GM13976 (cell line): ENCODE data around the gene BMPR1B.
"Not testable (repeated sequence)": the region's sequence is repeated elsewhere in the genome, so short reads cannot be mapped to it uniquely, and the experiment has no call there.

Experiments
- DNase-seq: peaks from one replicate; pipeline ENCODE4 v3.0.0; 2012; ENCODE audit warnings: low spot score
- in situ Hi-C: fragments of 300-500 bp; cut with MboI; formaldehyde crosslinking; loops from one replicate; pipeline ENCODE4 v1.12.0; 2022; ENCODE audit warnings: low sequenced_read_pairs, mixed read lengths, inconsistent platforms; ENCODE audit not compliant: unreplicated experiment
- TF ChIP-seq, protein P1 (sequence below): IDR thresholded peaks from 2 replicates; pipeline ENCODE4 v1.5.1; 2012; ENCODE audit warnings: borderline replicate concordance, mild to moderate bottlenecking; ENCODE audit not compliant: insufficient read depth; ENCODE audit errors: extremely low read depth, missing control alignments, control extremely low read depth

BMPR1B gene

DNA sequence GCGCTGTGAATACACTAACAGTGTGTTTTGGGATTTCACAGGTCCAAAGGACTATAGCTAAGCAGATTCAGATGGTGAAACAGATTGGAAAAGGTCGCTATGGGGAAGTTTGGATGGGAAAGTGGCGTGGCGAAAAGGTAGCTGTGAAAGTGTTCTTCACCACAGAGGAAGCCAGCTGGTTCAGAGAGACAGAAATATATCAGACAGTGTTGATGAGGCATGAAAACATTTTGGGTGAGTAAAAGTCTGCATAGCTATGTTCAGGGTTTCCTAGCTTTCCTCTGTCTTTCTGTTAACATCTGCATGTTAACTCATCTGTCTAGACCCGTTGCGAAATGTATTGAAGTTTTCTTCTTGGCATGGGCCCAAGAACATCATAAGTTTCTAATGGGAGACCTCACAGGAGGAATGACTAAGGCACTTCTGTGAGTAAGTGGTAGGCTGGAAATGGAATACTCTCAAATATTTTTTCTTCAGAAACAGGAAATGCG is 372.1 kb downstream of the BMPR1B start:
- in situ Hi-C loops: no loop called here
- TF ChIP-seq, protein P1, sequence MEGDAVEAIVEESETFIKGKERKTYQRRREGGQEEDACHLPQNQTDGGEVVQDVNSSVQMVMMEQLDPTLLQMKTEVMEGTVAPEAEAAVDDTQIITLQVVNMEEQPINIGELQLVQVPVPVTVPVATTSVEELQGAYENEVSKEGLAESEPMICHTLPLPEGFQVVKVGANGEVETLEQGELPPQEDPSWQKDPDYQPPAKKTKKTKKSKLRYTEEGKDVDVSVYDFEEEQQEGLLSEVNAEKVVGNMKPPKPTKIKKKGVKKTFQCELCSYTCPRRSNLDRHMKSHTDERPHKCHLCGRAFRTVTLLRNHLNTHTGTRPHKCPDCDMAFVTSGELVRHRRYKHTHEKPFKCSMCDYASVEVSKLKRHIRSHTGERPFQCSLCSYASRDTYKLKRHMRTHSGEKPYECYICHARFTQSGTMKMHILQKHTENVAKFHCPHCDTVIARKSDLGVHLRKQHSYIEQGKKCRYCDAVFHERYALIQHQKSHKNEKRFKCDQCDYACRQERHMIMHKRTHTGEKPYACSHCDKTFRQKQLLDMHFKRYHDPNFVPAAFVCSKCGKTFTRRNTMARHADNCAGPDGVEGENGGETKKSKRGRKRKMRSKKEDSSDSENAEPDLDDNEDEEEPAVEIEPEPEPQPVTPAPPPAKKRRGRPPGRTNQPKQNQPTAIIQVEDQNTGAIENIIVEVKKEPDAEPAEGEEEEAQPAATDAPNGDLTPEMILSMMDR: no peak
- DNase-seq: no peak

DNA sequence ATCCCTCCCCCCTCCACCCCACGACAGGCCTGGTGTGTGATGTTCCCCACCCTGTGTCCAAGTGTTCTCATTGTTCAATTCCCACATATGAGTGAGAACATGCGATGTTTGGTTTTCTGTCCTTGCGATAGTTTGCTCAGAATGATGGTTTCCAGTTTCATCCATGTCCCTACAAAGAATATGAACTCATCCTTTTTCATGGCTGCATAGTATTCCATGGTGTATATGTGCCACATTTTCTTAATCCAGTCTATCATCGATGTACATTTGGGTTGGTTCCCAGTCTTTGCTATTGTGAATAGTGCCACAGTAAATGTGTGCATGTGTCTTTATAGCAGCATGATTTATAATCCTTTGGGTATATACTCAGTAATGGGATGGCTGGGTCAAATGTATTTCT is 376.3 kb downstream of the BMPR1B start:
- in situ Hi-C loops, DNase-seq: not testable (repeated sequence)

DNA sequence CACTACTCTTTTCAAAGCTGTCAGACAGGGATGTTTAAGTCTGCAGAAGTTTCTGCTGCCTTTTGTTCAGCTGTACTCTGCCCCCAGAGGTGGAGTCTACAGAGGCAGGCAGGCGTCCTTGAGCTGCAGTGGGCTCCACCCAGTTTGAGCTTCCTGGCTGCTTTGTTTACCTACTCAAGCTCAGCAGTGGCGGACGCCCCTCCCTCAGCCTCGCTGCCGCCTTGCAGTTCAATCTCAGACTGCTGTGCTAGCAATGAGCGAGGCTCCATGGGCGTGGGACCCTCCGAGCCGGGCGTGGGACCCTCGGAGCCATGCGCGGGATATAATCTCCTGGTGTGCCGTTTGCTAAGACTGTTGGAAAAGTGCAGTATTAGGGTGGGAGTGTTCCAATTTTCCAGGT is 381.7 kb downstream of the BMPR1B start:
- DNase-seq, in situ Hi-C loops: not testable (repeated sequence)

DNA sequence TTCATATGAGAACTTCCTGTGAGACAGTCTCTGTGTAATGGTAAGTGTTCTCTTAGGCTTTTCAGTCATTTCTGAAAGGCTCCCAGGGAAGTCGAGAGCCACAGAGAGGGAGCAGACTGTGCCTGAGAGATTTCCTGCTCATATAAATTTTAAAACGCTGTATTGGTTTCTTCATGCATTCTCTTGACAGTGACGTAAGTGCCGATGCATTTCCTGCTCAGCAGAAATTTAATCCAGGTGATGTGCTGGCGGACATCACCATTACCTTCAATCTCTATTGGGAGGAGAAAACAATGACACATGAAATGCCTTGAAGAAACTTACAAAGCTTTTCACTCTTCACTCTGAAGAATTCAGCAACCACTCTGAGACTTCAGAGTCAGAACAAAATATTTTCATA is 383.6 kb downstream of the BMPR1B start:
- TF ChIP-seq, protein P1: no peak
- no peak for DNase-seq
- in situ Hi-C loops: no loop called here

DNA sequence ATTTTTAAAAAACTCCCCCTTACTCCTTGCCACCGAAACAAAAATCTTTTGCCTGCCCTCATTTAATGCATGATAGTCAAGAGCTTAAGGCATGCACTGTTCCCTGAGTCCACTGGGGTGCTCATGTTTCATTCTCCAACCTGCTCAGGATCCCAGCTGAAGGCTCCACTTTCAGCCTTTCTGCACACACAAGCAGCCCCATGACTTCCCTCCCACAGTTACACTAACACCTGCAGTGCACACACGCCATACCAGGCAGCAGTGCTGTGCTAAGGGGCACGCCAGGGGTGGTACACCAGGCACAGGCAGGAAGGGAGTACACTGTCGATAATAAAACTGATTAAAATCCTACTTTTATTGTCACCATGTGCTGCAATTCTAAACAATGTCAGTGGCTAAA is 385.2 kb downstream of the BMPR1B start:
- DNase-seq: no peak
- in situ Hi-C loops: no loop called here
- TF ChIP-seq, protein P1: no peak

DNA sequence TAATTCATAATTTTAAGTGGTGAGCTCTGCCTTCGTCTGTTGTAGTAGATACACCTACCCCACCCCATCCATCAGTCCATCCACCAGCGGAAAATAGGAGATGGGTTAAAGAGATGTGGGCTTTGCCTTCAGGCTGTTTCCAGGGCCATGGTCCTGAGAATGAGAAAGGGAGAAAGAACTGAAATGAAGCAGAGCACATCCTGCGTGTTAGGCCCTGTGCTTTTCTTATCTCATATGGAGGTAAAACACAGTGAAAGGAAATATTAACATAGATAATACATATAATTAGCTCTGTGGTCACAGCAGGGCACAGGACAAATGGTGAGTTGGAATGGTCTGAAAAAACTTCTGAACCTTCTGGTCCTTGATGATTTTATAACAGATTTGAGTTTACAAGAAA is 393.5 kb downstream of the BMPR1B start:
- TF ChIP-seq, protein P1: no peak
- no peak for DNase-seq
- in situ Hi-C loops: no loop called here

DNA sequence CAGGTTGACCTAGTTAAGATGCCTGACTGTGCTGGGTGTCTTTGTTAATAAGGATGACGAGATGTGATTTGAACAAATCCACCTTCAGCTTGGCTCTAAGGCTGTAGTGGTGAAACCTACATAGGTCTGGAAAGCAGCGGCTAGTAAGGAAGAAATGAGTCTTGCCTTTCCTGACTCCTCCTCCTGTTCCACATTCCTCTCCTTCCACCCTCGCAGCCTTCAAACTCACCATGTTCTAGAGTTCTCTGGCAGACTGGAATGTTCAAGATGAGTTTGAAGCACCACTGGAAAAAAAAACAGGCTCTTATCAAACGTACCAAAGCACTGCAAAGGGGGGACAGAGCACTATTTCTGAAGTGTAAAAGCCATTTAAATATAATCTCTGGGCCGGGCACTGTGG is 395.4 kb downstream of the BMPR1B start:
- in situ Hi-C loops: no loop called here
- TF ChIP-seq, protein P1: no peak
- no peak for DNase-seq

DNA sequence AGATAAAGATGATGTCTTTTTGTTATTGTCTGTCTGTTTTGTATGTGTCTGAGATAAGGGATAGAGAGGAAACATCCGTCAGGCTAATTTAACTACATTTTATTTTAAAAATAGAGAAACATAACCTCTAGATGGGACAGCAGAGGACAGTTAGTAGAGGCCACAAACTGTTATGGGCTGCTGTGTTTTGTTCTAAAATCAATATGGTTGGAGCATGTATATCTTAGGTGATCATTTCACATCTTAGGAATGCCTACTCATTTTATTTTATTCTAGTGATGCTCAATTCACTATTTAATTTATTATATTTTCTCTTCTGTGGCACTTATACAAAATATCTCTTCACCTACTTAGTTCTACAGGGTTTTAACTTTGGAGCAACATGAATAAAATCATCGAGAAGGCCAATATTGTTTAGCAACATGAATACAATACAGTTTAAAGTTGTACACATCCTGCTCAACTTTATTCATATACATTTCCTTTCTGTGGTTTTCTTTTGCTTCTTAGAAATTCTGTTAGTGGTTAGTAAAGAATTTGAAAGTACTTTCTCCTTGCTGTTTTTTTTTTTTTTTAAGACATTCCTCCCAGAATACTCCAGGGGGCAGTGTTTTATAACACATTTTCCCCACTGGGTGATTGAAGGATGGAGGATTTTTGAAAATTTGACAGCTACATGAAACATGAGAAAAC is 398.1 kb downstream of the BMPR1B start:
- peak; percentile 41 for DNase-seq
- TF ChIP-seq, protein P1: peak; percentile 23
- in situ Hi-C loops: no loop called here
